ENCODE measurements around the gene BAHCC1.

BAHCC1 gene

DNA sequence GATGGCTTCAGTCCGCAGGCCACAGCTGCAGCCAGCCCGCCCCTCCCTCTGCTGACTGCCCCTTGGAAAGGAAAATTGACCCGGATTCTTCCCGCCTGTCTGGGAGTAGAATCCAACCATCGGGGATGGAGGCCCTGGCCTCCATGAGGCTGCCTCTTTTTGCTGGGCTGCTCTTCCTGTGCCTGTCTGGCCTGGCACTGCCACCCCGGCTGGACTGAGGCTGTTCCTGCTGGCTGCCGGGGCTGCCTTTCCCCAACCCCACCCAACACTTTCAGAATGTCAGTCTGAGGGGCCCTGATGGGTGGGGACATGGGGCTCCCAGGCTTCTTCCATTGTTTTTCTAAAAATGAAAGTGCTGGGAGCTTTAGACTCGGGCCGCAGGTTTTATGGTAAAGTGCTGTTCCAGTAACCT is 7.3 kb downstream of the BAHCC1 start:
- DNase-seq, result no peak
- no peak for TF ChIP-seq GATA1 (IDR thresholded peaks at IDR 0.05; ENCODE audit: low read depth, low read length)
- no peak for TF ChIP-seq POLR2A (IDR thresholded peaks at IDR 0.05; ENCODE audit: low read length)

DNA sequence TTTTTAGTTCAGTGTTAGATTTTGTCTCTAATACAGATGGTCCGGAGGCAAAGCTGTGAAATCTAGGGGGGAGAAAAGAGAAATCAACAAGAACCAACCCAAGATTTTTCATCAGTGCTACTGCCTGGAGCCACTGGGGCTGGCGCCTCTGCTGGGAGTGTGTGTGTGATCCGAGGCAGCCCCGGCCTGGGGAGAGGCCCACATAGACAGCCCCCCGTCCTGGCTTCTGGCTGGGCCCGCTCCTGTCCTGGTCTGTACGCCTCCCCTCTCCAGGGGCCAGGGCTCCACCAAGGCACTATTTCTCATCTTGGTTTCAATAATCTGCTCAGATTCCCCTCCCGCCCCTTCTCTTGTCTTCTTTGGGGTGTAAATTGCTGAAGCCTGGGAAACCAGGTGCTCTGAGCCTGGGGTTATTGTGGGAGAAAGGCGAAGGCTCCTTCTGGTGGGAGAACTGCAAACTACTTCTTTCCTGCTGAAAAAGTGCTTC is 7.8 kb downstream of the BAHCC1 start:
- DNase-seq, result no peak
- no peak for TF ChIP-seq GATA1 (IDR thresholded peaks at IDR 0.05; ENCODE audit: low read depth, low read length)
- TF ChIP-seq POLR2A (IDR thresholded peaks at IDR 0.05; ENCODE audit: low read length), result no peak

DNA sequence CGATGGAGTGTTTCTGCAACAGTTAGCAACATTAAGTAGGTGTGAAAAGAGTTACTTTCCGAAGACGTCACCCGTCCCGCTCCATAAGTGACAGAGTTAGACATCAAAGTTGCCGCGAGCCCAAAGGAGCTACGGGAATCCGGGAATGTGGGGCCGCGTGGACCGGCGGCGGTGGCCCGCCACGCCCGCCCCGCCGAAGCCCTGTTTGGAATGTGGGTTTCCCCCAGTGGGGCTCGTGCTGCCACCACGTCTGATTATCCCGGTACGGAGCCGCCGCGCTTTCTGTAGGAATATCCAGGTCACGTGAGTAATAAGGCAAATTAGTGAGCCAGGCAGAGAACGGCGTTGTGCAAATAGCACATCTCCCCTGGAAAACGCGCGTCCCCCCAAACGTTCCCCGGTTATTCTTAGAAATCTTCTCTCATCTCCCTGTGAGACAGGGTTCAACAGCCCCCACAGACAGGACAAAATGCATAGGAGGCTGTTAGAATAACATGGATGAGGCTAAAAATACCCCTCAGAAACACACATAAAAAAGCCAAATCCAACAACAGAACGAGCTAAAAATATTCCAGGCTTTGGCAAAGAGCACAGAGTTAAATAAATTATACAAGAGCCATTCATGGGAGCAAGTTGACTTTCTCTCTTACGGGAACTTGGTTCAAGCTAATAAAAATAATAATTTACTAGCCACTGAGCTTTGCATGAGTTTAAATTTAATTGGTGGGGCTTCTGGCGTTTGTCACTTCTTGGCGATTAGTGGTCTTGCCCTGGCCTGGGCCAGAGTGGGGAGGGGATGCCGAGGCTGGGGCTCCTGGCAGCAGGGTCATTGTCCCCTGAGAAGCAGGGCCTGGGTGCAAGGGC is 8.6 kb downstream of the BAHCC1 start:
- DNase-seq, result no peak
- TF ChIP-seq POLR2A (IDR thresholded peaks at IDR 0.05; ENCODE audit: low read length) (no peak), GATA1 (IDR thresholded peaks at IDR 0.05; ENCODE audit: low read depth, low read length) (no peak)

DNA sequence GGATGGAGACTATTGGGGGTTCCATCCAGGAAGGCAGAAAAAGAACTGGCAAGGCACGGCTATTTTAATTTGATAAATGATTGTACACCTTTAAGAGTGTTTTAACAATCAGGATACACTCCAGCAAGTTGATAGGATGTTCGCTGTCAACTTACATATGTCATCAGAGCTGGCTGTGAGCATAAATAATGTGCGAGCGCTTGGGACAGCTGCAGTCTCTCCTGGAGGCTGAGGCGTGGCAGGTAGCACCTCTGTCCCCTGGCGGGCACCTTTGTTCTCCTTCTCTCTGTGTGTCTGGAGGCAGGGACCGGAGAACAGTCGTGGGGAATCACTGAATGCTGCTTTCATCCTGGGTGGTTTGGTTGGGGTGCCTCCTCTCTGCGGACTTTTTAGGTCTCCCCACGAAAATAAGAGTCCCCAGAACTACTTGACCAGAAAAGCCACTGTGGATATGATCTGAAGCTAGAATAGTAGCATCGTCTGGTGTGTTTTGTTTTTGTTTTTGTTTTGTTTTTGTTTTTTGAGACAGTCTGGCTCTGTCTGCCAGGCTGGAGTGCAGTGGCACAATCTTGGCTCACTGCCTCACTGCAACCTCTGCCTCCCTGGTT is 9.4 kb downstream of the BAHCC1 start:
- no peak for DNase-seq
- TF ChIP-seq GATA1 (IDR thresholded peaks at IDR 0.05; ENCODE audit: low read depth, low read length) (no peak), POLR2A (IDR thresholded peaks at IDR 0.05; ENCODE audit: low read length) (no peak)

DNA sequence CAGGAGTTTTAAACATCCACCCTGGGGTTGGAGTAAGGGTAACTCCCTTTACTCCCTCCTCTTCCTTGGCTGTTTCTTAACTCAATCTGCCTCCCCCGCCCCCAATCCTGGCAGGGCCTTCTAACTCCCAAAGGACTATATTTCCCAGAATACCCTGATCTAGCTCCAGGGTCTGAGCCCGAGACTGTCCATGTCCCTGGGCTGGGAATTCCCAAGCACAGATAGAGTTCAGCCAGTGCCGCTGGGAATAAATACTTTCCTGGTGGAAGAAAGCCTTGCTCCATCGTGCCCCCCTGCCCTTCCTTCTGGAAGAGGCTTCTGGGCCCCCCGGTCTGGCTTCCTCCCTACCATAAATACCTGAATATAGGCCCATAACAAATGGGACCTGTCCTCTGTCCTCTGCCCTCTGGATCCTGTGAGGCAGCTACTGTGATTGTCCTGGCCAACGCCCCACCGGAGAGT is 10.2 kb downstream of the BAHCC1 start:
- DNase-seq, result no peak
- TF ChIP-seq POLR2A (IDR thresholded peaks at IDR 0.05; ENCODE audit: low read length) (no peak), GATA1 (IDR thresholded peaks at IDR 0.05; ENCODE audit: low read depth, low read length) (no peak)

DNA sequence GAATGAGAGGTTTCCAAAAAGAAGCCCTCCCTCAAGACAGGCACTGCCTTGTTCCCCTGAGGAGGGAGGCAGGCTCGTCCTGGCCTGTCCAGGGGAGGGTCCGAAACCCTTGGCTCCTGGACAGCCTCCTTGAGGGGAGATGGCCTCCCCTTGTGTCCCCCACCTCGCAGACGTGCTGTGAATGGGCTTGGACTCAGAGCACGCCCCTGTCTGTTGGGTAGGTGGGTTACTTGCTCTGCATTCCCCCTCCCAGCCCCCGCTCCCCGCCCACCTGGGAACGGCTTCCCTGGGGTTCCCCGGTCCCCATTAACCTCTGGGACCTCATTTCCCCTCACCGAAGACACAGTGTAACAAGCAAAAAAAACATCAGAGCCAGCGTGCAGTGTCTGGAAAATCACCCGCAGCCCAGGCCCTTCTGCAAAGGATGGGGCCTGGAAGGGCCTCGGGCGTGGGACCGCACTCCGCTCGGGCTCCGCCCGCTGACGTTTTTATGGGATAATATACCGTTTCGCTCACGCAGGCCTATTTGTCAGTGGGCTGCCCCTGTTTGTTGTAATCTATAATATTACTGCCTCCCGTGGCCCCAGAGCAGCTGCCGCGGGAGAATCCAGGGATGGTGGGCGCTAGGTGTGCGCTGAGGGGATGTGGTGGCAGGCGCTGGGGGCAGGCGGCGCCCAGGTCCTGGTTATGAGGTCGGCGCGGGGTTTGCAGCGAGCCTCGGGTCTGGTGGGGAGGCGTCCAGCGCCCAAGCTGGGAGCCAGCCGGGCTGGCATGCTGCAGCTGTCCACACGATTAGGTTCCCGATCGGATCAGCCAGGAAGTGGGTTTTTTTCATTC is 11.1 kb downstream of the BAHCC1 start:
- TF ChIP-seq POLR2A (IDR thresholded peaks at IDR 0.05; ENCODE audit: low read length), result no peak
- no peak for TF ChIP-seq GATA1 (IDR thresholded peaks at IDR 0.05; ENCODE audit: low read depth, low read length)

DNA sequence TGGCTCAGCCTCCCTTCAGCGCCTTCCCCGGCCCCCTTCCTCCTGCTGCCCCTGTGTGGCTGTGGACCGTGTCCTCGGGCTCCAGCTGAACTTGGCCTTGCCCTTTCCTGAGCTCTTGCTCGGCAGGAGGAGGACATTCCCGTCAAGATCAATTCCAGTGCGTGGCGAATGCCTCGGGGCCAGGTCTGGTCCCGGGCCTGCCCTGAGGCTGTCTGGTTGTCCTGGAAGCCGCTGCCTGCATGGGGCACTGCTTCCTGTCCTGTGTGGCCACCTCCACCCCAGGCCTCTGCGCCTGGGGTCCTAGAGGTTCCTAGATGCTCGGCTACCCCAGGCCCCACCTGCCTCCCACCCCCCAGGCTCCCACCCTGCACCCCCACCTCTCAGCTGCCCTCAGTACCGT is 12.8 kb downstream of the BAHCC1 start:
- no peak for DNase-seq

More for the DNA sequence above, 11.1 kb downstream of the BAHCC1 start:
- no peak for DNase-seq

DNA sequence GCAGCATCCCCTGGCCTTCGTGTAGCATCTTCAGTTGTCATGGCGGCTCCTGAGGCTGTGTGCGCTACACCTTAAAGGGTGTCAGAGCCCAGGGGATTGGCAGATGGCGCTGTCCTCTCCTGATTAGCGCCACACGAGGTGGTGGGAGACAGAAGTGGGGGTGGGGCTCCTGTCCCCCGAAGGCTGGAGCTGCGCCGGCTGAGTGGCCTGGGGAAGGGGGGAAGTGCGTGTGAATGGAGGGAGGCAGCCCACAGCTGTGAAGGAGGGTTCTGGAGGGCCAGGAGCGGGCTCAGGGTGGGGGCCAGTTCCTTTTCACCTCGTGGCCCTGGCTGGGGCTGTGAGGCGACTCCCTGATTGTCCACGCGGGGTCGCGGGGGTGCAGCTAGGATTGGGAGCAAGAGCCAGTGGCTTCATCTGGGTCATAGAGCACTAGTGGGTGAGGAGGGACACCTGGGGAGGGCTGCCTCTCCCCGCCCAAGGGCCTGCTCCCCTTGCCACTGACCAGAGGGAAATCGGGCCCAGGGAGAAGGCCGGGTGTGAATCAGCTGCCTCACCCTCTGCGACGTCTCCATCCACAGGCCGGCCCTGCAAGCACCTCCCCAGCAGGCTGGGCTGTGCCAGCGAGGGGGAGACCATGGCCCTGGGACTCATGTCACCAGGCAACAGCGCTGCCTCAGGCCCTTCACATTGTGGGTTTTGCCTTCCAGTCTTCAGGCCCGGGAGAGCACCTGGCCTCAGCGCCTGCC is 14.1 kb downstream of the BAHCC1 start:
- DNase-seq, result no peak
- no peak for TF ChIP-seq GATA1 (IDR thresholded peaks at IDR 0.05; ENCODE audit: low read depth, low read length)
- TF ChIP-seq POLR2A (IDR thresholded peaks at IDR 0.05; ENCODE audit: low read length), result no peak

More for the DNA sequence above, 12.8 kb downstream of the BAHCC1 start:
- TF ChIP-seq POLR2A (IDR thresholded peaks at IDR 0.05; ENCODE audit: low read length), result no peak
- TF ChIP-seq GATA1 (IDR thresholded peaks at IDR 0.05; ENCODE audit: low read depth, low read length), result no peak

DNA sequence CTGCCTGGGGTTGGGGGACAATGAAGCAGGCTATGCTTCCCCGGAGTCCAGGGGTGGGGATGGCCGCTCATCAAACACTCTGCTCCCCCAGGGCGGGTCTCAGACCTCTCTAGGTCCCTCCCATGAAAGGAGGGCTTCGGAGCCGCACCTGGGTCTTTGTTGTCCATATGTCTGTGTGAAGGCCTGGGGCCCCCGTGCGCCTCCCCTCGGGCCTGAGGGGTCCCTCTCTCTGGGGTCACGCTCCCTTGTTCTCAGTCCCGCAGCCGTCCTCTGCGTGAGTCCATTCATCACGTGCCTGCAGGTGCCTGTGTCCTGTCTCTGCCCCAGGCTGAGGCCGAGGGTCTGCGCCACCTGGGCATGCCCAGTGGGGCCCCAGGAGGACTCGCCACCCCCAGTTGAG is 15.6 kb downstream of the BAHCC1 start:
- no peak for TF ChIP-seq POLR2A (IDR thresholded peaks at IDR 0.05; ENCODE audit: low read length)
- no peak for TF ChIP-seq GATA1 (IDR thresholded peaks at IDR 0.05; ENCODE audit: low read depth, low read length)
- DNase-seq, result no peak

DNA sequence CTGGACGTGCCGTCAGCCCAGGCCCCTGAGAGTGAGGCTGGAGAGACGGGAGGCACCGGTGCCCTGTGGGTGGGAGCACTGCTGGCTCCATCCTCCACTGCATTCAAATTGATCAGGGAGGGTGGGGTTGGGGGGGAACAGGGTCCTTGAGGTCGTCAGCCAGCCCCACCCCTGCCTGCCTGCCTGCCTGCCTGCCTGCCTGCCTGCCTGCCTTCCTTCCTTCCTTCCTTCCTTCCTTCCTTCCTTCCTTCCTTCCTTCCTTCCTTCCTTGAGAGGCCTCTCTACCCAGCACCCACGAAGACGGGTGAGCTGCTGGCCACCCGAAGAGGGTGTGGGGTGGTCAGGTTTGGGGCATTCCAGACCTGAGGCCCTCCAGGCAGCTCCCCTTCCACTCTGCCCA is 16.0 kb downstream of the BAHCC1 start:
- TF ChIP-seq POLR2A (IDR thresholded peaks at IDR 0.05; ENCODE audit: low read length), result no peak
- no peak for TF ChIP-seq GATA1 (IDR thresholded peaks at IDR 0.05; ENCODE audit: low read depth, low read length)
- no peak for DNase-seq

DNA sequence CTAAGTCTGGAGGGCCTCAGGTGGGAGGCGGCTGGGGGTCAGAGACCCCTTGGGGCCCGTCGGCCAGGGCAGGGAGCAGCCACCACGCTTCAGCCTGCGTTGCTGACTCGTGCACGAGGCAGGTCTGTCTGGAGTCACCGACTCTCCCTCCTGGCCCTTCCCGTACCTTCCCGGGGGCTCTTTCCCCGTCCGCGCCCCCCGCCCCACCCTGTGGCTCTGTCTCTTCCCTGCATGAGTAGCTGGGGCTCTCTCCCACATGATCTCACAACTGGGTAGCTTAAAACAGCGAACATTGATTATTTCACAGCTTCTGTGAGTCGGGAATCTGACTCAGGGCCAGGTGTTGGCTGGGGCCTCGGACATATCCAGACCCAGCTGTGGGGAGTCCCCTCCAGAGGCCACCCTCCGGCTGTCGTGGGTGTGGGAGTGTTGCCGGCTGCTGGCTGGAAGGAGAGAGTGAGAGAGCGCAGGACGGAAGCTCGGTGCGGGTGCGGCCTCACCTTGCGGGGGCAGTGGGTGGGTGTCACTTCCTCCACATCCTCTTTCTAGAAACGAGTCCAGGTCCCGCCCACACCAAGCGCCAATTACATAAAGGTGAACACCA is 17.3 kb downstream of the BAHCC1 start:
- TF ChIP-seq POLR2A (IDR thresholded peaks at IDR 0.05; ENCODE audit: low read length), result no peak
- TF ChIP-seq GATA1 (IDR thresholded peaks at IDR 0.05; ENCODE audit: low read depth, low read length), result no peak
- DNase-seq, result no peak

DNA sequence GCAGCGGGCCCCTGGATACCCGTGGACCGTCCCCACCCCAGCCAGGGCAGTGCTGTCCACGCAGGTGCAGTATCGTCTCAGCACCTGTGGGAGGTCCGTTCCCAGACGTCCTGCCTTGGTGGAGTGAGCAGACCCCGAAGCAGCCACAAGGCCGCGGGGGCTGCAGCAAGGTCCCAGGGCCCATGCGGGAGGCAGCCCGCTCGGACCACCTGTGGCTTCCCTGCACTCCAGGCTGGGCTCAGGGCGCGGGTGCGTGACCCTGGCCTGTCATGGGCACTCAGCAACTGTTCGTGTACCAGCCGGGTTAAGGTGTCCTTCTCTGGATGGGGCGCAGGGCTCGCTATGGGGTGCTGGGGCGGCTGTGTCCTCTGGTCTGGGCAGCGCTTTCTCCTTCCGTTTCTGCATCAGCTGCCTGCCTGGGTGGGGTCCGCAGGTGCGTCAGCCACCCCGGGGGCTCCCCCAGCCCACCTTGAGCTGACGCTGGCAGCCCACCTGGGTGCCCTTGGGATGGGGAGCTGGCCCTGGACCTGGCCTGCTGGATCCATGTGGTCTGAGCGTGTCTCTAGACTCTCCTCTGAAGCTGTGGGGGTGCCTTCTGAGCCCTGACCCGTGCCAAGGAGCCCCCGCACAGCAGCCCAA is 18.4 kb downstream of the BAHCC1 start:
- no peak for TF ChIP-seq GATA1 (IDR thresholded peaks at IDR 0.05; ENCODE audit: low read depth, low read length)
- no peak for TF ChIP-seq POLR2A (IDR thresholded peaks at IDR 0.05; ENCODE audit: low read length)
- no peak for DNase-seq
